KMS-11 (cell line): ENCODE results near the gene DNAJC1.

Source experiments
- H2AFZ ChIP-seq: fragments of 200-600 bp; sonication (generic); 2 replicates; pipeline ENCODE4 v1.6.1; 2016; ENCODE audit warnings: antibody characterized with exemption, mixed run types, low read depth
- H3K27ac ChIP-seq: fragments of 200-600 bp; sonication (generic); 2 replicates; pipeline ENCODE4 v1.6.1; 2016; ENCODE audit warnings: mild to moderate bottlenecking, mixed run types
- H3K27me3 ChIP-seq: fragments of 200-600 bp; sonication (generic); 2 replicates; pipeline ENCODE4 v1.6.1; 2017; ENCODE audit warnings: mild to moderate bottlenecking, low read depth, mixed run types, moderate library complexity; ENCODE audit not compliant: insufficient read depth
- H3K36me3 ChIP-seq: fragments of 200-600 bp; sonication (generic); 2 replicates; pipeline ENCODE4 v1.6.1; 2017; ENCODE audit warnings: mild to moderate bottlenecking, mixed run types; ENCODE audit not compliant: insufficient read depth
- H3K4me1 ChIP-seq: fragments of 200-600 bp; sonication (generic); 2 replicates; pipeline ENCODE4 v1.6.1; 2016; ENCODE audit warnings: mild to moderate bottlenecking, low read depth, mixed run types; ENCODE audit not compliant: poor library complexity, severe bottlenecking
- H3K4me2 ChIP-seq: fragments of 200-600 bp; sonication (generic); 2 replicates; pipeline ENCODE4 v1.7.0; 2016; ENCODE audit warnings: mild to moderate bottlenecking, mixed run types
- H3K4me3 ChIP-seq: fragments of 200-600 bp; sonication (generic); IDR thresholded peaks from 2 replicates; pipeline ENCODE4 v1.6.1; 2017; ENCODE audit warnings: low read depth, low read length, mixed read lengths; ENCODE audit not compliant: insufficient read depth
- H3K79me2 ChIP-seq: fragments of 200-600 bp; sonication (generic); 2 replicates; pipeline ENCODE4 v1.6.1; 2016; ENCODE audit warnings: low read depth, mixed run types; ENCODE audit not compliant: insufficient read depth
- H3K9ac ChIP-seq: fragments of 200-600 bp; sonication (generic); 2 replicates; pipeline ENCODE4 v1.6.1; 2016; ENCODE audit warnings: mild to moderate bottlenecking, mixed run types
- H4K20me1 ChIP-seq: fragments of 200-600 bp; sonication (generic); 2 replicates; pipeline ENCODE4 v1.6.1; 2016; ENCODE audit warnings: mild to moderate bottlenecking, mixed run types; ENCODE audit not compliant: insufficient read depth
- CTCF ChIP-seq: fragments of 200-600 bp; sonication (generic); conservative IDR thresholded peaks from 2 replicates; pipeline ENCODE4 v1.6.1; 2017; ENCODE audit warnings: low read depth, mild to moderate bottlenecking, antibody characterized with exemption, low read length, moderate library complexity, mixed read lengths

DNAJC1 gene

GRCh38 chr10:21737106-21737505 lies 266.4 kb downstream of the DNAJC1 start:
- Histone ChIP-seq H3K36me3 (peaks cover 4% of the 10 kb centered on the region; the same call in 1 of the 2 replicates), H3K4me3 (no peak overlapping the region), H2AFZ (no peak overlapping the region), H3K79me2 (no peaks in the 10 kb centered on the region), H4K20me1 (no peaks in the 10 kb centered on the region), H3K27ac (no peak overlapping the region), H3K27me3 (no peaks in the 10 kb centered on the region), H3K9ac (no peak overlapping the region), H3K4me1 (peaks cover 28% of the 10 kb centered on the region), H3K4me2 (no peak overlapping the region)
- no peak for TF ChIP-seq CTCF

DNA sequence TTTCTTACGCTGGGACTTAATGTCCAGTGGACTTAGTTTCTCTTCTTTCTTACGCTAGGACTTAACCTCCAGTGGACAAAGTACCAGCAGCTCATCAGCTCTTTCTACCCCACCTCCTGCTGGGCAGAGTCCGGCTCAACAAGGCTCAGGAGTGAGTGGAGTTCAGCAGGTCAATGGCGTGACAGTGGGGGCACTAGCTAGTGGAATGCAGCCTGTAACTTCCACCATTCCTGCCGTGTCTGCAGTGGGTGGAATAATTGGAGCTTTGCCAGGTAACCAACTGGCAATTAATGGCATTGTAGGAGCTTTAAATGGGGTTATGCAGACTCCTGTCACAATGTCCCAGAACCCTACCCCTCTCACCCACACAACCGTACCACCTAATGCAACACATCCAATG lies 269.8 kb downstream of the DNAJC1 start:
- Histone ChIP-seq H3K36me3 (peaks cover 4% of the 10 kb centered on the region; the same call in 1 of the 2 replicates), H3K4me3 (no peak overlapping the region), H2AFZ (no peak overlapping the region), H3K27ac (no peak overlapping the region), H4K20me1 (no peaks in the 10 kb centered on the region), H3K4me1 (peaks cover 11% of the 10 kb centered on the region), H3K79me2 (no peaks in the 10 kb centered on the region), H3K27me3 (no peaks in the 10 kb centered on the region), H3K4me2 (no peak overlapping the region), H3K9ac (no peak overlapping the region)
- TF ChIP-seq CTCF: no peak

- Histone ChIP-seq H2AFZ (no peak overlapping the region), H3K27ac (no peak overlapping the region), H4K20me1 (no peaks in the 10 kb centered on the region), H3K27me3 (no peaks in the 10 kb centered on the region), H3K4me3 (no peak overlapping the region), H3K9ac (no peak overlapping the region), H3K4me1 (peaks cover 11% of the 10 kb centered on the region), H3K79me2 (no peaks in the 10 kb centered on the region), H3K4me2 (no peak overlapping the region), H3K36me3 (peaks cover 4% of the 10 kb centered on the region; the same call in 1 of the 2 replicates)
- TF ChIP-seq CTCF: peak; percentile 89
Observed at GRCh38 chr10:21732067-21732772, 271.3 kb downstream of the DNAJC1 start.

DNA sequence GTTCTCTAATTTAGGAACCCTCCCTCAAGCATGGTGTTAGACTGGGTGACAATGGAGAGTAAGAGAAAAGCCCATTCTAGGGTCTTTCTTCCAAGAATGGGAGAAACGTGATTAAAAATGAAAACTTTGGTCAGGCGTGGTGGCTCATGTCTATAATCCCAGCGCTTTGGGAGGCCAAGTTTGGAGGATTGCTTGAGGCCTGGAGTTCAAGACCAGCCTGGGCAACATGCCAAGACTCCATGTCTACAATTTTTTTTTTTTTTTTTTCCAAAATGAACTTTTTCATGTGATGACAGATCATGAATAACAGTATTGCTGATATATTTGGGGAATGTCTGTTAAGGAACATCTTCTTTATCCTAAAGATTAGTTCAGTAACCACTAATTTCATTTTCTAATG lies 274.9 kb downstream of the DNAJC1 start:
- peaks cover 37% of the 10 kb centered on the region for H3K4me1 ChIP-seq
- H3K36me3 ChIP-seq: no peaks in the 10 kb centered on the region; the same call in 1 of the 2 replicates
- no peak overlapping the region for H3K4me2 ChIP-seq

More for the DNA sequence above, 274.9 kb downstream of the DNAJC1 start:
- no peak overlapping the region for H3K9ac ChIP-seq
- no peaks in the 10 kb centered on the region for H3K27me3 ChIP-seq
- no peak overlapping the region for H3K4me3 ChIP-seq
- H2AFZ ChIP-seq: no peak overlapping the region
- H3K27ac ChIP-seq: no peak overlapping the region
- no peak for TF ChIP-seq CTCF
- no peaks in the 10 kb centered on the region; the same call in 1 of the 2 replicates for H3K79me2 ChIP-seq
- 0 out of 2 replicates have a peak, but pooled peaks cover 9% of the 10 kb centered on the region for H4K20me1 ChIP-seq
